CD4-positive, alpha-beta T cell treated with Interleukin-2 at 100 ng/mL for 4 hours (primary cell): ENCODE results near the gene STRA6.
"Not testable (repeated sequence)": the region's sequence is repeated elsewhere in the genome, so short reads cannot be mapped to it uniquely, and the experiment has no call there.

Experiments
- DNase-seq: peaks from one replicate; pipeline ENCODE4 v3.0.0-alpha.2; 2020; ENCODE audit warnings: low spot score

Gene STRA6

GRCh38 chr15:74165461-74165860 is 37.1 kb downstream of the STRA6 start:
- DNase-seq: no peak

- DNase-seq: not testable (repeated sequence)
These were observed 40.4 kb downstream of the STRA6 start for GRCh38 chr15:74162195-74162536.

GRCh38 chr15:74160390-74160789 is 42.2 kb downstream of the STRA6 start:
- not testable (repeated sequence) for DNase-seq

- no peak for DNase-seq
These were observed 42.8 kb downstream of the STRA6 start for GRCh38 chr15:74159773-74160172.

- DNase-seq: no peak
These were observed 43.5 kb downstream of the STRA6 start for GRCh38 chr15:74158855-74159650.

- no peak for DNase-seq
These were observed 44.4 kb downstream of the STRA6 start for GRCh38 chr15:74157868-74158827.

GRCh38 chr15:74156678-74157411 is 45.7 kb downstream of the STRA6 start:
- DNase-seq: no peak

- DNase-seq: no peak
These were observed 46.7 kb downstream of the STRA6 start for GRCh38 chr15:74155766-74156417.

GRCh38 chr15:74147051-74147450 is 55.5 kb downstream of the STRA6 start:
- no peak for DNase-seq

- no peak for DNase-seq
These were observed 56.2 kb downstream of the STRA6 start for GRCh38 chr15:74146277-74146800.

GRCh38 chr15:74144153-74144775 is 58.3 kb downstream of the STRA6 start:
- DNase-seq: no peak

- no peak for DNase-seq
These were observed 61.0 kb downstream of the STRA6 start for GRCh38 chr15:74141591-74141990.

- DNase-seq: no peak
These were observed 63.9 kb downstream of the STRA6 start for GRCh38 chr15:74138642-74139041.

GRCh38 chr15:74137537-74137894 is 65.1 kb downstream of the STRA6 start:
- no peak for DNase-seq

GRCh38 chr15:74136814-74137536 is 65.6 kb downstream of the STRA6 start:
- no peak for DNase-seq

- DNase-seq: no peak
These were observed 66.1 kb downstream of the STRA6 start for GRCh38 chr15:74136540-74136813.

GRCh38 chr15:74135041-74135565 is 67.5 kb downstream of the STRA6 start:
- no peak for DNase-seq

GRCh38 chr15:74134387-74135027 is 68.1 kb downstream of the STRA6 start:
- DNase-seq: no peak

- no peak for DNase-seq
These were observed 68.7 kb downstream of the STRA6 start for GRCh38 chr15:74133694-74134386.
